HG03378 (cell line): Measurements from ENCODE around the gene NAA40.
A peak's percentile ranks its signal among the peaks of the same experiment; 100 is the strongest.
"Not testable (repeated sequence)": the region's sequence is repeated elsewhere in the genome, so short reads cannot be mapped to it uniquely, and the experiment has no call there.

Experiments used
- ATAC-seq: cut with Tn5 transposase; IDR thresholded peaks from one replicate; pipeline ENCODE4 v1.9.1; 2021; ENCODE audit warnings: mild to moderate bottlenecking, moderate library complexity; ENCODE audit not compliant: unreplicated experiment

Gene NAA40

DNA sequence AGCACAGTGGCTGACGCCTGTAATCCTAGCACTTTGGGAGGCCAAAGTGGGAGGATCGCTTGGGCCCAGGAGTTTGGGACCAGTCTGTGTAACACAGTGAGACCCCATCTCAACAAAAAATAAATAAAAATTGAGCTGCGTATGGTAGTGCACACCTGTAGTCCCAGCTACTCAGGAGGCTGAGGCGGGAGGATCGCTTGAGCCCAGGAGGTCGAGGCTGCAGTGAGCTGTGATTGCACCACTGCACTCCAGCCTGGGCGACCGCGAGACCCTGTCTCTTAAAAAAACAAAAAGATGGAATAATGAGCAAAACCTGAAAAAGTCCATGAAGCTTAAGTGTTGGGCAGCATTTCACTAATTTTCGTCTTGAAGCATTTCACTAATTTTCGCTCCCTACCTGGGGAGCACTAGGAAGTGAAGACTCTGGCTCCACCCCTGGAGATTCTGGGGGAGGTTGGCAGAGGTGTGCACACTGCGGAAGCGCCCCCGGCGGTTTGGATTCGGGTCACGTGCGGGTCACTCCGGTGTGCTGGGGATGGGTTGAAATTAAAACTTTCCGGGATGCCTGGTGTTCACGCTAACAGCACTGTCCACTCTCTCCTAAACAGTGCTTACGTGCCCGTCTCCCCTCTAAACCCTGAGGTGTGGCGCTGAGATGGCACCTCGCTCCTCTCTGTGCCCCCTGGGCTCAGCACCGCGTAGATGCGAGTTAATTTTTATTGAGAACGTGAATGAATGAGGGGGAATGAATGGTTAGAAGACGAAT lies 906 bp upstream of the NAA40 start:
- ATAC-seq, result peak; percentile 29

DNA sequence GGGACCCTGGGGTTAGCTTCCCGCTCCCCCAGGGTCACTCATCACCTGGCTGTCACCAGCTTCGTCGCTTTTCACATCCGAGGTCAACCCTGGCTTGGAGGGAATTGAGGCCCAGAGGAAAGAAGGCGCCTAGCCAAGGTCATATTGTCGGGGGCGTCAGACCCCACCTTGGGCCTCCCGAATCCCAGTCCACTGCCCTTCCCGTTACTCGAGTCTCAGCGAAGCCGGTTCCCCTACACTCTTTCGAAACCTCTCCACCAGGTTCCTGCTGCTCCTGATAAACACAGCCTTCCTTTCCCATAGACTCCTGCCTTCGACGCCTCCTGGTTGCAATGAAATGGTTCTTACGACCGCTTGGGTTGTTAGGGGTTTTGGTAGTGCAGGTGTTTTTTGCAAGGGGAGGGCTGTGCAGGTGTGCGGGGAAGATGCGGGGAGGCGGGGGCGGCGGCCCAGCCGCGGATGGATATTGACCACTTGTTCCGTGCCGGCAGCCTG lies 642 bp downstream of the NAA40 start:
- no peak for ATAC-seq

DNA sequence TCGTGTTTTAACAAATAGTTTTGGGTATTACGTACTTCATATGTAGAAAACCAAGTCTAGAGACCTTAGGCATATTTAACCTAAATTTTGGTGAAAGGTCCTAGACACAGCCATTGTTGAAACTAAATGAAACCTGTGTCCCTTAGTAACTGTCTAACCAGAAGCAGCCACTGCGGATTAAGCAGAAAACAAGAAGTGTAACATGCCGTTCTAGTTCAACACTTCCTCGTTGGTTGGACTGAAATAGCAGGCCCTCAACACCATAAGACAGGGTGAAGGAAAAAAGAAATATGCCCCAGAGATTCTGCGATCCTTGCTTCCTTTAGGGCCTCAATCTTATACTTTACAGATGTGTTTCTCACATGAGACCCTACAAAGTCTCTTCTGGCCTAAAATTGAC lies 2.0 kb downstream of the NAA40 start:
- no peak for ATAC-seq

DNA sequence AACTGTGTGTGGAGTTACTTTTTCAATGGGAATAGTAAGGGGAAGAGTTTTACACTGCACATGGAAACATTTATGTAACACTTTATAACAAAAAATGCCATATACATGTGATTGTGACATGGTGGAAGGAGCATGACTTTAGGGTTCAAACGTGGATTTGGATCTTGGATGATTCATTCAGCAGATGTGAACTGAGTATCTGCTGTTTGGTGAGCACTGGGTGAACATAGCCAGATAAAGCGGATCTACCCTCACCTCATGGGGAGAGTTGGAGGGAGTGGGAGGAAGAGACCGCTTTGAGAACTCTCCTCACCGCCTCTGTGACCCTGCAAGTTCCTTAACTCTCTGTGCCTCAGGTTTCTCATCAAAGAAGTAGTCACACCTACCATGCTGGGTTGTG lies 3.1 kb downstream of the NAA40 start:
- no peak for ATAC-seq

DNA sequence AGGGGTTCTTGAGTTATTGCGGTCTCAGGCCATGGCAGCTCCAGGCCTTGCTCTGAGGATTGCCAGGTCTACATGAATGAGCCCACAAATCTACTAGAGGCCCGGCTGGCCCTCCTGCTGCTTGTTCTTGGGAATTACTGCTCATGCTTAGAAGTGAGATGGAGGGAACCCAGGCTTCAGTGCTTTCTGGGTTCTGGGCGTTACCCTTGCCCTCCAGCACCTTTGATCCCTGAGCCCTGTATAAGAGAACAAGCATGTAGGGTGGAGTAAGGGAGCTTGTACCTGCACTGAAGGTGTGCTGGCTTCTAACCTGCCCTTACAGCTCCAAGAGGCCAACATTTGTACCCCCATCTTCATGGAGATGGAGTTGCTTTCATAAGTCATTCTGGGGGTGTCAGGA lies 4.0 kb downstream of the NAA40 start:
- no peak for ATAC-seq

DNA sequence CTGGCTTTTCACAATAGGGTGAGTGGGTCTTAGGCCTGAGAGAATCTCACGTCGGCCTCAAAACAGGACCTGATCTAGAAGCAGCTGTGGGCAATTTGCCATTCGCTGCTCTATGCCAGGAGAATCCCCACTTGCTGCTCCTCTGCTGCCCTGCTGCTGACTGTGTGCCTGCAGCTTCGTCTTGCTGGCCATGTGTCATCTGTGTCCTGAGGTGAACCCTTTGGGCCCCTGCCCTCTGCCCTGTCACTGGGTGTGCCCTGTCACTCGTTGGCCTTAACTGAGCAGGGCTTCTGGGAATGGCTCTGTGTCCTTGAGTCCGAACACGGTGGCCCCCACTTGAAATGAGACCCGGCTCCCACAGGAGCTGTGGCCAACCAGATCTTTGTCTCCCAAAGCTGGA lies 6.2 kb downstream of the NAA40 start:
- no peak for ATAC-seq

DNA sequence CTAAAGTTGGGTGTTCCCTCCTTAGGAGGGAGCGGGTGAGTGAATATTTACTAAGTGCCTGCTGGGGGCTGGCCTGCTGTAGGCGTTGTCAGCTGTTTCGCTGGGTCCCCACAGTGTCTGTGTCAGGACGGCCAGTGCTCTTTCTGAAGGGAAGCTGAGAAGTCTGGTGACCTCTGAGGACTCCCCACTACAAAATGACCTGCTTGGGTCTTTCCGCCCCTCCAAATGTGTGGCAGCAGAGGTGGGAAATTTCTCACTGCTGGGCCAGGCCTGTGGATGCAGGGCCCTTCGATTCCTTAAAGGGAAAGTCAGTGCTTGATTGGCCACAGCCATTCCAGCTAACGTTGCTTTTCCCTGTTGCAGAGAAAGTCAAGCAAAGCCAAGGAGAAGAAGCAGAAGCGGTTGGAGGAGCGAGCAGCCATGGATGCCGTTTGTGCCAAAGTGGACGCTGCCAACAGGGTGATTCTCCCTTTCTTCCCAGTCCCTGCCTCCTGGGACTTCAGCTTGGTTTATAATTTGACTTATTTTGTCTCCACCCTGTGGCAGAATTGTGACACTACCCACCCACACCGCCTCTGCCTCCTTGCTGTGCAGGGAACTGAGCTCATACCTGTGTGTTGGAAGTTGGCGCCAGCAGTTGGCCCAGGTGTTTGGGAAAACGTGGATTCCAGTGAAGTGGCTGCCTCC lies 6.8 kb downstream of the NAA40 start:
- ATAC-seq, result no peak

DNA sequence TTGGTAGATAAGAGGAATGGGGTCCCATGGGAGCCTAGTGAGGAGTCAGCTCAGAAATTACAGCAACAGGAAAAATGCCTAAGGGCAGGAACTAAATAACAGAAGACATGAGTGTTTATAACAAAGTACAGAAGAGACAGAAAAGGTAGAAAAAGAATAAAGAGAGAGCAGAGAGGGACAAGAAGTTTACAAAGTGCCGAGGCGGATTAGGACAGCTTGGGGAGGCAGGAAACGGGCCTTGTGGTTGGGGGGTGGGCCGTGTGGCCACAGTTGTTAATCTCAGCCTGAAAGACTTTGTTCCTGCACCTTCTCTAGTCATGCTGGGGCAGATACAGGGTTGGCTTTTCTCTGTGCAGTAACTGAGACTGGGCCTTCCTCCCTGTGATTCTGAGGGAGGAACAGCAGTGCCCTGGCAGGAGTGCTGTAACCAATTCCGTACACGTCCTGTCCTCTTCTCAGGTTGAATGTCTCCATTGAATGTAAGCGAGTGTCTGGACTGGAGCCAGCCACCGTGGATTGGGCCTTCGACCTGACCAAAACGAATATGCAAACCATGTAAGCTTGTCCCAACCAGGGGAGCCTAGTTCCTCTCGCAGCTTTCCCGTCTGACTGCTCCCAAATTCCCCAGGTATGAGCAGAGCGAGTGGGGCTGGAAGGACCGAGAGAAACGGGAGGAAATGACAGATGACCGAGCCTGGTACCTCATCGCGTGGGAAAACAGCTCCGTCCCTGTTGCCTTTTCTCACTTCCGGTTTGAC lies 13.2 kb downstream of the NAA40 start:
- ATAC-seq, result no peak

DNA sequence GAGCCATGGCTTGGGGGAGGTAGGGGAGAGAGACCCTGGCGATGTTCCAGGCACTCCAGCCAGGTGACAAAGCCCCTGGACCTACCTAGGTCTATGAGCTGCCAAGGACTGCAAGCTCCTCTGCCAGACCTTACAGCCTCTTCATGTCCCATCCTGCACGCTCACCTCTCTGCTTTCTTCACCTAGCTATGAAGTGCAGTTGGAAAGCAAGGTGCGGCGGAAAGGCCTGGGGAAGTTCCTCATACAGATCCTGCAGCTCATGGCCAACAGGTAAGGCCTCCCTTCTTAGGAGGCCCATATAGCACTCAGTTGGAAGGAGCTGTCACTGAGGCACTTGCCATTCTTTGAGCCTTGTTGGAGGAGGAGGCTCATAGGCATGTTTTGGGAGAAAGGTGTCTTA lies 13.8 kb downstream of the NAA40 start:
- ATAC-seq, result no peak

DNA sequence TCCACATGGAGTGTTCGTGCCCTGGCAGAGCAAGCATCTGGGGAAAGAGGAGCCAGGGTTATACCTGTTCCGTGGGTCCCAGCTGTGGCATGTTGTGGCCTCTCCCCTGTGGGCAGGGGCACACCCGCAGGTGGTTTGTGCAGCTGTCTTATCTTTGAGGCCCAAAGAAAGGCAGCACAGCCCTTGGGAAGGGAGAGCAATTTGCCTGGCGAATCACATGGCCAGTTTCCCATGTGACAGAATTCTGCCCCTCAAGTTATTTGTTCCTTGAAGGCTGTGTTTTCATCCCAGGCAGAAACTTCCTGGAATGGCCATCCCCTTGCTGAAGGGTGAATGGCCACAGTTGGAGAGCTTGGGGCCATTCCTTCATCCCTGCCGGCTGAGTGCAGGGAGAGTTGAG lies 19.2 kb downstream of the NAA40 start:
- no peak for ATAC-seq

DNA sequence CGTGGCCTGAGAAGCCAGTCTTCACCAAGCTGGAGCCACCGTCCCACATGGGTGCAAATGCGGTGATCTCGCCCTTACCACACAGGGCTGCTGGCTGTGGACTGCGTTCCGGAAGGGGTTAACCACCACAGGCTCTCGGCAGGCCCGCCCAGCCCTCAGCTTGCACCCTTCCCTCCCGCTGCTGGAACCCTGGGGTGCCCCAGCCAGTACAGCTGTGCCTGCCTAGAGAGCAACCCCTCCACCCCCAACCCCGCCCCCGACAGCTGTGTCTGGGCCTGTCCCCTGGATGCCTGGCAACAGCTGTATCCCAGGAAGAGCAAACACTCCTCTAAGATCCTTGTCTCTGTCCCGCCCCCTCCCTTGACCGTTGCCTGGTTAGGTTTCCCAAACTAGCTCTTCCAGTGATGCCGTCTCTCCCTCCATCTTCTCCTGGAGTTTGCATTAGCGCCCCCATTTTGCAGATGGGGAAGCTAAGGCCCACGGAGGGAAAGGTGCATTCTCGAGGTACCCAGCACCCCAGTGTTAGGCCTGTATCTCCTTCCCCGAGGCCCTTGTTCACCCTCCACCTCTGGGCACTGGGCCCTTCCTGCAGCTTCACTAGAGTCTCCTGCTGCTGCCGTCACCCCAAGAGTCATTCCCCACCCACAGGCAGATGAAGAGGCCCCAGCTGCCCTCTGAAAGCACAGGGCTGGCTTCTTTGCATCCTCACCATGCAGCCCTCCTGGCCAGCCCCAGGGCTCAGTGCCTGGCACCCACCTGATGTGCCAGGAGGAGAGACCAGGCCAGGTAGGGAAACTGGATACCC lies 23.0 kb downstream of the NAA40 start:
- ATAC-seq, result no peak

DNA sequence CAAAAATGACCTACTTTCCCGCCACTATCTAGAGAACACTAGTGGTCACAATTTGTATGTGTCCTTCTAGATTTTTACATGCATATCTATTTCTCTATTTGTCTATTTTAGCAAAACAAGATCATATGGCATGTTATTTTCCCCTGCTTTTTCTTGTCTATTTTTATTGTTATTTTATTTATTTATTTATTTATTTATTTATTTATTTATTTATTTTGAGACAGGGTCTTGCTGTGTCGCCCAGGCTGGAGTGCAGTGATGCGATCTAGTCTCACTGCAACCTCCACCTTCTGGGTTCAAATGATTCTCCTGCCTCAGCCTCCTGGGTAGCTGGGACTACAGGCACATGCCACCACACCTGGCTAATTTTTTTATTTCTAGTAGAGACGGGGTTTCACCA lies 25.1 kb downstream of the NAA40 start:
- not testable (repeated sequence) for ATAC-seq

DNA sequence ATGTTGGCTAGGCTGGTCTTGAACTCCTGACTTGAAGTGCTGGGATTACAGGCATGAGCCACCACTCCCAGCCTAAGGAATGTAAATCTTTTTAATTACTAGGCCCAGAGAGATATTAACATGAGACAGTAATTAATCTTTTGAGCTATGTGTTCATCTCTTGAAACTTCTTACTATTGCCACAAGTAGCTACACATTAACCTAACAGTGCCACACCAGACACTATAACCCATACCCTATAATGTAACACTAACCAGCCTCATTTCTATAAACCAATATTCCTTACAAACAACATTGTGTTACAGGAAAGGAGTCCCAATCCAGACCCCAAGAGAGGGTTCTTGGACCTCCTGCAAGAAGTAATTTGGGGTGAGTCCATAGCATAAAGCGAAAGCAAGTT lies 27.6 kb downstream of the NAA40 start:
- ATAC-seq, result no peak

DNA sequence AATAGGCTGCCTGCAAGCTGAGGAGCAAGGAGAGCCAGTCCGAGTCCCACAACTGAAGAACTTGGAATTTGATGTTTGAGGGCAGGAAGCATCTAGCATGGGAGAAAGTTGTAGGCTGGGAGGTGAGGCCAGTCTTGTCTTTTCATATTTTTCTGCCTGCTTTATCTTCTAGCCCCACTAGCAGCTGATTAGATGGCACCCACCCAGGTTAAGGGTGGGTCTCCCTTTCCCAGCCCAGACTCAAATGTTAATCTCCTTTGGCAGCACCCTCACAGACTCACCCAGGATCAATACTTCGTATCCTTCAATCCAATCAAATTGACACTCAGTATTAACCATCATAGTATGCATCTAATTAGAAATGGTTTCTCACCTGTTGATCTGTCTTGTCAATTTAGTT lies 30.7 kb downstream of the NAA40 start:
- no peak for ATAC-seq

DNA sequence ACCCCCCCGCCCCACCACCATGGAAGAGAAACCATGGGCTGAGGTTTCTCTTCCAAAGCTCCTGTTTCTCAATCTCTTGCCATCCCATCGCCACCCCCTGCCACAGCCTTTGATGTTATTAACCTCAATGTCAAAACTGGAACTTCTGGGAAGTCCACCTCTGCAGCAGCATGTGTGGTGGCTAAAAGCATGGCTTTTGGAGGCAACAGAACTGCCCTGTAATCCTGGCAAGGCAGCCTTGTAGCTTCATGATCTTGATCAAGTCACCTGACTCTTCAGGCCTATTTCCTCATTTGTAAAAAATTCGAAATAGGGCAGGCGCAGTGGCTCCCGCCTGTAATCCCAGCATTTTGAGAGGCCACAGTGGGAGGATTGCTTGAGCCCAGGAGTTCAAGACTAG lies 32.1 kb downstream of the NAA40 start:
- ATAC-seq, result no peak

DNA sequence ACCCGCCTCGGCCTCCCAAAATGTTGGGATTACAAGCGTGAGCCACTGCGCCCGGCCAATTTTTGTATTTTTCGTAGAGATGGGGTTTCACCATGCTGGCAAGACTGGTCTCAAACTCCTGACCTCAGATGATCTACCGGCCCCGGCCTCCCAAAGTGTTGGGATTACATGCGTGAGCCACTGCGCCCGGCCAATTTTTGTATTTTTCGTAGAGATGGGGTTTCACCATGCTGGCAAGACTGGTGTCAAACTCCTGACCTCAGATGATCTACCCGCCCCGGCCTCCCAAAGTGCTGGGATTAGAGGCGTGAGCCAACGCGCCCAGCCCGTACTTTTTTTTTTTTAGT lies 35.1 kb downstream of the NAA40 start:
- ATAC-seq, result not testable (repeated sequence)

DNA sequence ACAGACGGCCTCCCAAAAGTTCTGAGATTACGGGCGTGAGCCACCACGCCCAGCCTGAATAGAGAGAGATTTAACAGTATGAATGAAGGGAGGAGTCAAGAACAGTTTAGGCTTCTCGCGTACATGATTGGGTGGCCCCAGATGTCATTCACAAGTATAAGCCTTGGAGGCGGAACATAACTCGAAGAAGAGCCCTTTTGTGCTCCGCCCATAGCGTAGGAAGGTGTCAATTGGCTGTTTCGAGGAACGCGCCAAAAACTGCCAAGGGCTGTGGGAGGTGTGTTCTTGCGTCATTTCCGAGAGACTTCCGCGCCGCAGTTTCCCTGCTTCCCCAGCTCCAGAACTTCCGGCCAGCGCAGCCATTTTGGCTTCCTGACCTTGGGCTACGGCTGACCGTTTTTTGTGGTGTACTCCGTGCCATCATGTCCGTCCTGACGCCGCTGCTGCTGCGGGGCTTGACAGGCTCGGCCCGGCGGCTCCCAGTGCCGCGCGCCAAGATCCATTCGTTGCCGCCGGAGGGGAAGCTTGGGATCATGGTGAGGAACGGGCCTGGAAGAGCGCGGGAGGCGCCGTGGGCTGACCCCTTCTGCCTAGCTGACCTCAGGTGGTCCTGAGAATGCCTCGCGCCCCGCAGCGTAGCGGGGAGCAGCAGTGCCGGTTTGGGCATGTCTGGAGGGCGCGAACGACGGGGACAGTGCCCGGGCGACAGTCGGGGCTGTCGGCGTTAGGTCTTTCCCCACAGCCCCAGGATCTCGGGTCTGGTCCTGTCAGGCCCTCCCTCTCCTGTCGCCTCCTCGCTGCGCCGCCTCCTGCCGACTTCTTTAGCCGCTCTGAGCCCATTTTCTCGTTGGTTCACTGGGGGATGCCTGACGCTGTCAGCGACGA lies 35.7 kb downstream of the NAA40 start, which contains the start of gene COX8A:
Gene COX8A, plus strand, starts transcription at position 362 of the 885 bp plus-strand sequence. Its CDS starts 61 bp downstream, at position 423.
- ATAC-seq, result peak; percentile 97

DNA sequence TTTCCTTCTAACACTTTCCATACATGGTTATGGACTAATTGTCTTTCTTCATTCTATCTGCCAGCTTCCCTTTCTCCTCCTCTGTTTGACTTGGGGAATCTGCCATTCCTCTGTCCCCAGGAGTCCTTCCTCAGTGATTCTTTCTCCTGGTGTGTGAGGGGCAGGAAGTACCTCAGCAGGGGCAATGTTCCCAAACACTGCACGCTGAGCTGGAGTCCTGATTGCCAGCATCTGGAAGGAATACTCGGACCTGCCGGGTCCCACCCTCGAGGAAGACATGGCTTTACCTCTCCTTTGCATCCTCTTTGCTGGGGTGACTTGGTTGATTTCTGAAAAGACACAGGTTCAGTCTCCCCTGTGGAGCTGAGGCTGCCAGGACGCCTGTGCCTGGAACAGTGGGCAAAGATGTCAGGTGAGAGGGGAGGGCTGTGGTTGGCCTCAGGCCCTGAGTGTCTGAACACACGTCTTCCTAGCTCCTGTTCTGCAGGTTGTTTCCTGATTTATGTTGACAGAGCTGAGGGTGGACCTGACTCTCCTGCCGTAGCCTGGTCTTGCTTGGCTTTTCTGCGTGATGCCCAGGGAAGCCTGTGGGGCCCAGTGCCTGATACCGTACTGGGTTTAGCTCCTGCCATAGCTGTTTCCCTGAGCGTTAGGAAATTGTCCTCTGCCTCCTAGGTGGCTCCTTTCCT lies 39.9 kb downstream of the NAA40 start:
- ATAC-seq, result no peak

DNA sequence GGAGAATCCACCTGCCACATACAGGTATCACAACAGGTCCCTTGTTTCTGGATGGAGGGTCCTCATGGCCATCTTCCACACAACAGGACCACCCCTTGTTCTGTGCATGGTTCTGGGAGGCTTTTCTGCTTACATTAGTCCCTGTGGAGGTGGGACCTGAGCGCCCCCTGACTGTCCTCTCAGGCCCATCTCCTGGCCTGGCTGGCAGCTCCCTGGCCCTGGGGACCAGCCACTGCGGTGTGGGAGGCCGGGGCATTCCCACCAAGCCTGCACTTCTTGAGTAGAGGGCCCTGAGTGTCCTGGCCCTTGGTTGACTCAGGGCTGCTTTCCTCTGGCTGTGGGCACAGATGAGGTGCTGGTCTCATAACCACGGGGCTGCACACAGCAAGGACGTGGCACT lies 40.6 kb downstream of the NAA40 start:
- ATAC-seq, result no peak
